Measurements from ENCODE around the gene NUP93.
"Not testable (repeated sequence)": the region's sequence is repeated elsewhere in the genome, so short reads cannot be mapped to it uniquely, and the experiment has no call there.

Gene NUP93

DNA sequence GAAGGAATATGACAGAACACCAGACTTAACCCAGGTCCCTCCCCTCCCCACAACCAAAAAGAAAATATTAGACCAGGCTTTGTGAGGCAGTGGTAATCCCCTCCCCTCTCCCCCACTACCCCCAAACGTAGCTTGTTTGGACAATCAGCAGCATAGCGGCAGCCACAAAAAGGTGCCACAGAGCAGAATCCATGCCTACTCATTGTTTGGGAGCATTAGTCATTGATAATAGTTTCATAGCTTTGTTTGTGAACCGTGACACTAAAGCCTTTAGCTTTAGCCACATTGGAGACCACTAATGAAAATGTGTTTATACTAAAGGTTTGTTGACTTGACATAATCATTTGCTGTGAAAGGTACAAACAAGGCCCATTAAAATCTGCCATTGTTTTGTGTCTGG lies 65.1 kb downstream of the NUP93 start:
- Histone ChIP-seq H3K36me3 (ENCODE audit: insufficient read depth, low read length) (no peaks in the 10 kb centered on the region), H3K79me2 (ENCODE audit: control insufficient read depth, insufficient read depth, low read length, unreplicated experiment) (no peaks in the 10 kb centered on the region), H3K4me3 (ENCODE audit: low read depth, low read length) (no peak overlapping the region), H3K27ac (ENCODE audit: low read depth, low read length) (no peak overlapping the region), H2AFZ (ENCODE audit: low read length, unreplicated experiment) (no peak overlapping the region), H3K4me1 (ENCODE audit: control insufficient read depth, insufficient read depth, low read length, unreplicated experiment) (peaks cover 6% of the 10 kb centered on the region), H3K27me3 (ENCODE audit: insufficient read depth, low read length) (no peaks in the 10 kb centered on the region)

DNA sequence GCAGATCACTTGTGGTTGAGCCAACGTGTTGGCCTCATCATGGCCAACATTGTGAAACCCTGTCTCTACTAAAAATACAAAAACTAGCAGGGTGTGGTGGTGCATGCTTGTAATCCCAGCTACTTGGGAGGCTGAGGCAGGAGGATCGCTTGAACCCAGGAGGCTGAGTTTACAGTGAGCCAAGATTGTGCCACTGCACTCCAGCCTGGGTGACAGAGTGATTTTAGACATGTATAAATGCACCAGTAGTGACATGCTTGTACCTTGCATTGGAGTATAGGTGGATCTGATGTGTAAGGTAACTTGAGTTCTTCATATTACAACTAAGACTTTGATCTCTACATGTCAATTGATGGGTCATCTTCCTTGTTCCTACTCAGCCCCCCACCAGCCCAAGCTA lies 67.1 kb downstream of the NUP93 start:
- H3K4me3 ChIP-seq (ENCODE audit: low read depth, low read length); H3K27me3 ChIP-seq (ENCODE audit: insufficient read depth, low read length); H3K27ac ChIP-seq (ENCODE audit: low read depth, low read length); H3K79me2 ChIP-seq (ENCODE audit: control insufficient read depth, insufficient read depth, low read length, unreplicated experiment); H2AFZ ChIP-seq (ENCODE audit: low read length, unreplicated experiment); H3K36me3 ChIP-seq (ENCODE audit: insufficient read depth, low read length): not testable (repeated sequence)
- peaks cover 13% of the 10 kb centered on the region for H3K4me1 ChIP-seq (ENCODE audit: control insufficient read depth, insufficient read depth, low read length, unreplicated experiment)

DNA sequence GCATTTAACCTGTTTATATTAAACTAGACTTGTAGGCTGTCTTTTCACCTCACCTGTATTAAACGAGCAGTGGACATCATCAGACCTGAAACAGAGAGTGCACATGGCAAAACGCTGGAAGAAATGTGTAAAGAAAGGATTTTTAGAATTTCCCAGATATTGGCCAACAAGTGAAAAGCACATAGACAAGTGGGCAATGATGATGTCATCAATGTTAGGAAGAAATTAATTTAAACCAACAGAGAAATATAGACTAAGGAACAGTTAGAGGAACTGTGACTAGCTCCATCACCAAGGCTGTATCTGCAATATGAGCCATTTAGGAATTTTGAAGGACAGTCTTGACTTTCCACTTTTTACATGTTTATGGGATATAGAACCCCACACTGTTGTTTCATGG lies 67.9 kb downstream of the NUP93 start:
- no peaks in the 10 kb centered on the region for H3K27me3 ChIP-seq (ENCODE audit: insufficient read depth, low read length)
- no peaks in the 10 kb centered on the region for H3K79me2 ChIP-seq (ENCODE audit: control insufficient read depth, insufficient read depth, low read length, unreplicated experiment)
- no peak overlapping the region for H2AFZ ChIP-seq (ENCODE audit: low read length, unreplicated experiment)
- no peak overlapping the region for H3K4me3 ChIP-seq (ENCODE audit: low read depth, low read length)
- H3K36me3 ChIP-seq (ENCODE audit: insufficient read depth, low read length): no peaks in the 10 kb centered on the region
- peaks cover 13% of the 10 kb centered on the region for H3K4me1 ChIP-seq (ENCODE audit: control insufficient read depth, insufficient read depth, low read length, unreplicated experiment)
- H3K27ac ChIP-seq (ENCODE audit: low read depth, low read length): no peak overlapping the region

DNA sequence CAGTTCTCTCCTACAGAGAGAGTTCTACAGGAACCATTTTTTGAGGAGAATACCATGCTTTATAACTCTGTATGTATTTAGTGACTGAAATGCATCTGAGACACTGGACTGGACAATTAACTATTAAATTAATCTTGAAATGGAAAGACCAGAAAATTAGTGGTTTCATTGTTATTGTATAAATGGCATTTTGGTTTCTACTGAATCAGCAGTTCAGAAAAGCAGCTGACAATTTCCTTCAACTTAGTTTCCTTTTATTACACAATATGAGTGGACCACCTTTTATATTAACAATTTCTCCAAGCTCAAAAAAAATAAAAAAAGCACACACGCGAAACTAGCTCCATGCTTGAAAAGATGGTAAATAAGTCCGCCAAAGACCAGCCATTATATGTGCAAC lies 69.0 kb downstream of the NUP93 start:
- H3K36me3 ChIP-seq (ENCODE audit: insufficient read depth, low read length): no peaks in the 10 kb centered on the region
- H3K27me3 ChIP-seq (ENCODE audit: insufficient read depth, low read length): no peaks in the 10 kb centered on the region
- peaks cover 13% of the 10 kb centered on the region for H3K4me1 ChIP-seq (ENCODE audit: control insufficient read depth, insufficient read depth, low read length, unreplicated experiment)
- H3K79me2 ChIP-seq (ENCODE audit: control insufficient read depth, insufficient read depth, low read length, unreplicated experiment): no peaks in the 10 kb centered on the region
- no peak overlapping the region for H2AFZ ChIP-seq (ENCODE audit: low read length, unreplicated experiment)
- H3K27ac ChIP-seq (ENCODE audit: low read depth, low read length): no peak overlapping the region
- no peak overlapping the region for H3K4me3 ChIP-seq (ENCODE audit: low read depth, low read length)

DNA sequence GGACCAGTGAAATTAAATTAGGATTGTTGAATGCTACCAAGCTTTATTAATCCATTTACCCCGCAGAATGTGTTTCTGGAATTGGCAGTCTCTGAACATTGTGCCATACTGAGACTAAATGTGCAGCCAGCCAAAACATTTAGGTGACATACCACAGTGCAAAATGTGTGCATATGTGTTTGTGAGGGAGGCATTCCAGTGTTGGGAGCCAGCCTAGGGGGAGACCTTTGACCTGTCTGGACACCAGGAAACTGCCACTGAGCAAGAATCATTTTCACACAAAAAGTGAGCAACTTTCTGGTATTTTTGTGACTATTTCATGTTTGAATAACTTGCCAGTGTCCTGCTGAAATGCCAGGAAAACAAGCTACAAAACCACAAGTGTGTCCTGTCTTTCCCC lies 70.4 kb downstream of the NUP93 start:
- no peak overlapping the region for H3K4me3 ChIP-seq (ENCODE audit: low read depth, low read length)
- 0 out of 2 replicates have a peak, but pooled peaks cover 4% of the 10 kb centered on the region for H3K36me3 ChIP-seq (ENCODE audit: insufficient read depth, low read length)
- peaks cover 10% of the 10 kb centered on the region for H3K4me1 ChIP-seq (ENCODE audit: control insufficient read depth, insufficient read depth, low read length, unreplicated experiment)
- no peak overlapping the region for H2AFZ ChIP-seq (ENCODE audit: low read length, unreplicated experiment)
- no peak overlapping the region for H3K27ac ChIP-seq (ENCODE audit: low read depth, low read length)
- no peaks in the 10 kb centered on the region for H3K79me2 ChIP-seq (ENCODE audit: control insufficient read depth, insufficient read depth, low read length, unreplicated experiment)
- no peaks in the 10 kb centered on the region for H3K27me3 ChIP-seq (ENCODE audit: insufficient read depth, low read length)

DNA sequence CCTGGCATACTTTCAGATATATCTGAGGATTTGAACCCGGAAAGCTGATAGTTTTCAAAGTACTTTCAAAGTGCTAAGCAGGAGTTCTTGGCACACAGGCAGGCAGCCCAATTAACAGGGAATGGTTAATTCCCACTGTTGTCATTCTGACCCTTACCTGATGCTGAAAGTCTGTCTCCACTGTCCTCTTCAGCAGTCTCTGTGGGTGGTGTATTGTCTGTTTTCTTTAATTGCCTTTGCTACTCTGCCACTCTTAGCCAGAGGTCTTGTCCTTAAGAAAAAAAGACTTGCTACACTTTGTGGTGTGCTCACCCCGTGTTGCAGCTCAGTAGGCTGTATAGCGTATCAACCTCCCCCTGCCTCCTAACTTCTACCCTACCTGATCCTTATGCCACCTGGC lies 71.8 kb downstream of the NUP93 start:
- H3K4me3 ChIP-seq (ENCODE audit: low read depth, low read length): no peak overlapping the region
- peaks cover 16% of the 10 kb centered on the region for H3K36me3 ChIP-seq (ENCODE audit: insufficient read depth, low read length)
- H3K27ac ChIP-seq (ENCODE audit: low read depth, low read length): no peak overlapping the region
- H3K4me1 ChIP-seq (ENCODE audit: control insufficient read depth, insufficient read depth, low read length, unreplicated experiment): peaks cover 13% of the 10 kb centered on the region
- no peaks in the 10 kb centered on the region for H3K27me3 ChIP-seq (ENCODE audit: insufficient read depth, low read length)
- H2AFZ ChIP-seq (ENCODE audit: low read length, unreplicated experiment): no peak overlapping the region
- H3K79me2 ChIP-seq (ENCODE audit: control insufficient read depth, insufficient read depth, low read length, unreplicated experiment): no peaks in the 10 kb centered on the region

DNA sequence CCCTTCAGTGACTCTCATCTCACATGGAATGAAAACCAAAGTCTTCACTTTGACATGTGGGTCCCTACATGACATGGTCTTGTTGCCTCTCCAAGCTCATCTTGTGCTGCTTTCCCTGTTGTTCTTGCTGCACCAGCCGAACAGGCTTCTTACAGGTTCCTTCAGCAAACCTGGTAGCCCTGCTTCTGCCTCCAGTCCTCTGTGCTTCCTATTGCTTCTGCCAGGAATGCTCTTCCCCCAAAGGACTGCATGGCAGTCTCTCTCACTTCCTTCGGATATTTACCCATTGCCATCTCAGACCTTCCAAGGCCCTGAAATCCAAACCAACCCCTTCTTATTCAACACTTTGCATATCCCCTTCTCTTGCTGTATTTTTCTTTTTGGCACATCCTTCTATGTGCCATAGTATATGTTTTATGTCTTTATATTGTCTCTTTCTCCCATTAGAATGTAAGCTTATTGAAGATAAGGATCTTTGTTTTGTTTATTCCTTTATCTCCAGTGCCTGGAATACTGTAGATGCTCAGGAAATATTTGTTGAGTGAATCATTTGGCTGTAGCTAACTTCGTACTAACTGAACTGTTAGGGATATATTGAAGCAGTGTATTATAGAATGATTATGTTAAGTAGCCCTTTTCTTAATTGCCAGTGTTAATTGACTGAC lies 77.2 kb downstream of the NUP93 start:
- H3K27me3 ChIP-seq (ENCODE audit: insufficient read depth, low read length): no peaks in the 10 kb centered on the region
- peaks cover 27% of the 10 kb centered on the region for H3K36me3 ChIP-seq (ENCODE audit: insufficient read depth, low read length)
- no peak overlapping the region for H3K4me3 ChIP-seq (ENCODE audit: low read depth, low read length)
- peaks cover 13% of the 10 kb centered on the region for H3K4me1 ChIP-seq (ENCODE audit: control insufficient read depth, insufficient read depth, low read length, unreplicated experiment)
- H3K27ac ChIP-seq (ENCODE audit: low read depth, low read length): peak overlapping the region; percentile 30
- H3K79me2 ChIP-seq (ENCODE audit: control insufficient read depth, insufficient read depth, low read length, unreplicated experiment): no peaks in the 10 kb centered on the region
- no peak overlapping the region for H2AFZ ChIP-seq (ENCODE audit: low read length, unreplicated experiment)

DNA sequence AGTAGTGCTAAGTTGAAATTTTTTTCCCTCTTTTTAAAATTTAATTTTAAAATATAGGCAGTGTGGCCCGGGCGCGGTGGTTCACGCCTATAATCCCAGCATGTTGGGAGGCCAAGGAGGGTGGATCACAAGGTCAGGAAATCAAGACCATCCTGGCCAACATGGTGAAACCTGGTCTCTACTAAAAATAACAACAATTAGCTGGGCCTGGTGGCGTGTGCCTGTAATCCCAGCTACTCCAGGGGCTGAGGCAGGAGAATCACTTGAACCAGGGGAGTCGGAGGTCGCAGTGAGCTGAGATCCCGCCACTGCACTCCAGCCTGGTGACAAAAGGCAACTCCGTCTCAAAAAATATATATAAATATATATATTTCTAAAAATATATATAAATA lies 77.7 kb downstream of the NUP93 start:
- not testable (repeated sequence) for H3K4me3 ChIP-seq (ENCODE audit: low read depth, low read length); H2AFZ ChIP-seq (ENCODE audit: low read length, unreplicated experiment); H3K27me3 ChIP-seq (ENCODE audit: insufficient read depth, low read length); H3K79me2 ChIP-seq (ENCODE audit: control insufficient read depth, insufficient read depth, low read length, unreplicated experiment)
- Histone ChIP-seq H3K36me3 (ENCODE audit: insufficient read depth, low read length) (peaks cover 27% of the 10 kb centered on the region), H3K4me1 (ENCODE audit: control insufficient read depth, insufficient read depth, low read length, unreplicated experiment) (peaks cover 17% of the 10 kb centered on the region), H3K27ac (ENCODE audit: low read depth, low read length) (peak overlapping the region; percentile 30)

DNA sequence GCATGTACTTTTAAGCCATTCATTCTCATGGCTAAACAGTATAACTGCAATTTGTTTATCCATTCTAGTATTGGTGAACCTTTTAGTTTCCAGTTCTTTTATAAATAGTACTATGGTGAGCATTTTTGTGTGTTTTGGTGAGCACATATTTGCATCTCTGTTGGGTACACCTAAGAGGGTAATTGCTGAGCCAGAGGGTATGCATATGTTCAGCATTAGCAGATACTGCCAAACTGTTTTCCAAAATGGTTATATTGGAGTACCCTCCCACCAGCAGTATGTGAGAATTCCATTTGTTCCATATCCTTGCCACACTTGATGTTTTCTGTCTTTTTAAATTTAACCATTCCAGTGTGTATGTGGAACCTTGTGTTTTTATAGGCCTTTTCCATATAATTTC lies 81.0 kb downstream of the NUP93 start:
- H3K4me1 ChIP-seq (ENCODE audit: control insufficient read depth, insufficient read depth, low read length, unreplicated experiment): peaks cover 24% of the 10 kb centered on the region
- no peaks in the 10 kb centered on the region for H3K79me2 ChIP-seq (ENCODE audit: control insufficient read depth, insufficient read depth, low read length, unreplicated experiment)
- H3K27me3 ChIP-seq (ENCODE audit: insufficient read depth, low read length): no peaks in the 10 kb centered on the region
- H3K36me3 ChIP-seq (ENCODE audit: insufficient read depth, low read length): peaks cover 25% of the 10 kb centered on the region
- no peak overlapping the region for H3K27ac ChIP-seq (ENCODE audit: low read depth, low read length)
- H3K4me3 ChIP-seq (ENCODE audit: low read depth, low read length): no peak overlapping the region
- H2AFZ ChIP-seq (ENCODE audit: low read length, unreplicated experiment): no peak overlapping the region

DNA sequence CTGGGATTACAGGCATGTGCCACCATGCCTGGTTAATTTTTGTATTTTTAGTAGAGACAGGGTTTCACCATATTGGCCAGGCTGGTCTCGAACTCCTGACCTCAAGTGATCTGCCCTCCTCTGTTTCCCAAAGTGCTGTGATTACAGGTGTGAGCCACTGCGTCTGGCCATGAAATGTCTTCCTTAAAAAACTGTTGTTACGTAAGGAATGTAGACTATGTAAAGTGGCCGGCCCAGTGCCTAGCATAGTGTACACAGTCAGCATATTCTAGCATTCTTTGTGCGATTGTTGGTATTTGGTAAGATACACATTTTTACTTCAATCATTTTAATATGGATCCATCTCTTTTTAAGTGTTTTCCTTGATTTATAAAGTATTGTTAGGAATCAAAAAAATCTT lies 81.7 kb downstream of the NUP93 start:
- not testable (repeated sequence) for H2AFZ ChIP-seq (ENCODE audit: low read length, unreplicated experiment); H3K27ac ChIP-seq (ENCODE audit: low read depth, low read length); H3K27me3 ChIP-seq (ENCODE audit: insufficient read depth, low read length); H3K4me3 ChIP-seq (ENCODE audit: low read depth, low read length); H3K79me2 ChIP-seq (ENCODE audit: control insufficient read depth, insufficient read depth, low read length, unreplicated experiment)
- H3K36me3 ChIP-seq (ENCODE audit: insufficient read depth, low read length): peaks cover 18% of the 10 kb centered on the region; the same call in 1 of the 2 replicates
- peaks cover 22% of the 10 kb centered on the region for H3K4me1 ChIP-seq (ENCODE audit: control insufficient read depth, insufficient read depth, low read length, unreplicated experiment)

DNA sequence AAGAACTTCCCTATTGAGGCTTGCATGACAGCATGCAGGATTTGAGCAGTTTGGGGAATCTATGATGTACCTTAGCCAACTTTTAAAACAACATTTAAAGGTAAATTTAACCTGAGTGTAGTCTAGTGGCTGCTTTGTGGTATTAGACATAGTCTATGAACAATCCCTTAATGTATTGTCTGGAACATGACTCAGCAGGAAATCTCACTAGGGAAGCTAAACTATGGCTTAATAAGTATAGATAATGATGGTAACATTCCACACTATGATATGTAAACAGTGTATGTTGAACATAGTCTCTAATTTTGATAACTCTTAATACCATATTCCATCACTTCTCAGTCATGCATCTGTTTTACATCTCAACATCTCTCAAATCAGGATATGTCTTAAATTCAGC lies 83.0 kb downstream of the NUP93 start:
- H2AFZ ChIP-seq (ENCODE audit: low read length, unreplicated experiment): no peak overlapping the region
- H3K4me1 ChIP-seq (ENCODE audit: control insufficient read depth, insufficient read depth, low read length, unreplicated experiment): peaks cover 10% of the 10 kb centered on the region
- no peak overlapping the region for H3K4me3 ChIP-seq (ENCODE audit: low read depth, low read length)
- no peaks in the 10 kb centered on the region for H3K27me3 ChIP-seq (ENCODE audit: insufficient read depth, low read length)
- peaks cover 3% of the 10 kb centered on the region for H3K79me2 ChIP-seq (ENCODE audit: control insufficient read depth, insufficient read depth, low read length, unreplicated experiment)
- H3K27ac ChIP-seq (ENCODE audit: low read depth, low read length): peak overlapping the region; percentile 3; the same call in 1 of the 2 replicates
- peaks cover 12% of the 10 kb centered on the region; the same call in 1 of the 2 replicates for H3K36me3 ChIP-seq (ENCODE audit: insufficient read depth, low read length)

All from ACC112 (cell line).